Nephron progenitor cell (in vitro differentiated cells): ENCODE data around the gene IQGAP2.

Source experiments
- DNase-seq: peaks from one replicate; pipeline ENCODE4 v3.0.0; 2021
- H3K27ac Mint-ChIP-seq: 2 replicates; pipeline ENCODE4 v1.8.0; 2021; ENCODE audit warnings: mild to moderate bottlenecking, moderate library complexity, mixed read lengths
- H3K27me3 Mint-ChIP-seq: 2 replicates; pipeline ENCODE4 v1.8.0; 2021; ENCODE audit warnings: mild to moderate bottlenecking, low read depth, mixed read lengths; ENCODE audit not compliant: poor library complexity
- H3K36me3 Mint-ChIP-seq: 2 replicates; pipeline ENCODE4 v1.8.0; 2021; ENCODE audit warnings: low read depth, mixed read lengths
- H3K4me1 Mint-ChIP-seq: 2 replicates; pipeline ENCODE4 v1.8.0; 2021; ENCODE audit warnings: mixed read lengths
- H3K4me3 Mint-ChIP-seq: 2 replicates; pipeline ENCODE4 v1.8.0; 2021; ENCODE audit warnings: mild to moderate bottlenecking, moderate library complexity, mixed read lengths
- H3K9me3 Mint-ChIP-seq: 2 replicates; pipeline ENCODE4 v1.8.0; 2021; ENCODE audit warnings: mild to moderate bottlenecking, moderate library complexity, mixed read lengths
- TF ChIP-seq, protein P1 (sequence below): fragments of 200-600 bp; sonication (generic); IDR thresholded peaks from 2 replicates; pipeline ENCODE4 v1.5.0; 2021; ENCODE audit warnings: antibody characterized with exemption

Gene IQGAP2

DNA sequence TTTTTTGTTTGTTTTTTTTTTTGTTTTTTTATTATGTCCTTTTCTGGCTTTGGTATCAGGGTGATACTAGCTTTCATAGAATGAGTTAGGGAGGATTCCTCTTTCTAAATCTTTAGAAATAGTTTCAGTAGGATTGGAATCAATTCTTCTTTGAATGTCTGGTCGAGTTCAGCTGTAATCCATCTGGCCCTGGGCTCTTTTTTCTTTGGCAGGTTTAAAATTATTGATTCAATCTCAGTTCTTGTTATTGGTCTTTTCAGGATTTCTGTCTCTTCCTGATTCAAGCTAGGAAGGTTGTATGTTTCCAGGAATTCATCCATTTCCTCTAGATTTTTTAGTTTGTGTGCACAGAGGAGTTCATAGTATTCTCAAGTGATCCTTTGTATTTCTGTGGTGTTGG lies 34.9 kb downstream of the IQGAP2 start:
- no peaks in the 10 kb centered on the region for H3K27me3 Mint-ChIP-seq
- peaks cover 52% of the 10 kb centered on the region for H3K9me3 Mint-ChIP-seq
- H3K36me3 Mint-ChIP-seq: peaks cover 39% of the 10 kb centered on the region
- H3K4me1 Mint-ChIP-seq: peaks cover 8% of the 10 kb centered on the region
- TF ChIP-seq, protein P1, sequence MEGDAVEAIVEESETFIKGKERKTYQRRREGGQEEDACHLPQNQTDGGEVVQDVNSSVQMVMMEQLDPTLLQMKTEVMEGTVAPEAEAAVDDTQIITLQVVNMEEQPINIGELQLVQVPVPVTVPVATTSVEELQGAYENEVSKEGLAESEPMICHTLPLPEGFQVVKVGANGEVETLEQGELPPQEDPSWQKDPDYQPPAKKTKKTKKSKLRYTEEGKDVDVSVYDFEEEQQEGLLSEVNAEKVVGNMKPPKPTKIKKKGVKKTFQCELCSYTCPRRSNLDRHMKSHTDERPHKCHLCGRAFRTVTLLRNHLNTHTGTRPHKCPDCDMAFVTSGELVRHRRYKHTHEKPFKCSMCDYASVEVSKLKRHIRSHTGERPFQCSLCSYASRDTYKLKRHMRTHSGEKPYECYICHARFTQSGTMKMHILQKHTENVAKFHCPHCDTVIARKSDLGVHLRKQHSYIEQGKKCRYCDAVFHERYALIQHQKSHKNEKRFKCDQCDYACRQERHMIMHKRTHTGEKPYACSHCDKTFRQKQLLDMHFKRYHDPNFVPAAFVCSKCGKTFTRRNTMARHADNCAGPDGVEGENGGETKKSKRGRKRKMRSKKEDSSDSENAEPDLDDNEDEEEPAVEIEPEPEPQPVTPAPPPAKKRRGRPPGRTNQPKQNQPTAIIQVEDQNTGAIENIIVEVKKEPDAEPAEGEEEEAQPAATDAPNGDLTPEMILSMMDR: no peak
- H3K4me3 Mint-ChIP-seq: no peak overlapping the region
- H3K27ac Mint-ChIP-seq: no peak overlapping the region
- no peak for DNase-seq

DNA sequence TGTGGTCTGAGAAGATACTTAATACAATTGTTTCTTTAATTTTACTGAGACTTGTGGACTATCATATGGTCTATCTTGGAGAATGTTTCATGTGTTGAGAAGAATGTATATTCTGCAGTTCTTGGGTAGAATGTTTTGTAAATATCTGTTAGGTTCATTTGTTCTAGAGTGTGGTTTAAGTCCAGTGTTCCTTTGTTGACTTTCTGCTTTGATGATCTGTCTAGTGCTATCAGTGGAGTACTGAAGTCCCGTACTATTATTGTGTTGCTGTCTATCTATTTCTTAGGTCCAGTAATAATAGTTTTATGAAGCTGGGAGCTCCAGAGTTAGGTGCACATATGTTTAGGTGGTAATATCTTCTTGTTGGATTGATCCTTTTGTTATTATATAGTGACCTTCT lies 36.1 kb downstream of the IQGAP2 start:
- H3K9me3 Mint-ChIP-seq: peaks cover 52% of the 10 kb centered on the region
- H3K27ac Mint-ChIP-seq: no peak overlapping the region
- peaks cover 39% of the 10 kb centered on the region for H3K36me3 Mint-ChIP-seq
- H3K4me3 Mint-ChIP-seq: no peak overlapping the region
- TF ChIP-seq, protein P1: no peak
- H3K27me3 Mint-ChIP-seq: no peaks in the 10 kb centered on the region
- H3K4me1 Mint-ChIP-seq: no peaks in the 10 kb centered on the region
- DNase-seq: no peak

DNA sequence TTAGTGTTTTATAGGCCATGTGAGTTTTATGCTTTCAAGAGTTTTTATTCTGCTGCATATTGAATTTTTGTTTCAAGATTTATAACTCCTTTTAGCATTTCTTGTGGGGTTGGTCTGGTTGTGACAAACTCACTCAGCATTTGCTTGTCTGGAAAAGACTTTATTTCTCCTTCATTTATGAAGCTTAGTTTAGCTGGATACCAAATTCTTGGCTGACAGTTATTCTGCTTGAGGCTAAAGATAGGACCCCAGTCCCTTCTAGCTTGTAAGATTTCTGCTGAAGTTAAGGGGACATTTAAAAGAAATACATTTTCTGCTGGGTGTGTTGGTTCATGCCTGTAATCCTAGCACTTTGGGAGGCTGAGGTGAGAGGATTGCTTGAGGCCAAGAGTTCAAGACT lies 36.8 kb downstream of the IQGAP2 start:
- Mint-ChIP-seq H3K27ac (no peak overlapping the region), H3K9me3 (peaks cover 48% of the 10 kb centered on the region), H3K27me3 (no peaks in the 10 kb centered on the region), H3K4me1 (no peaks in the 10 kb centered on the region), H3K36me3 (peaks cover 39% of the 10 kb centered on the region), H3K4me3 (no peak overlapping the region)
- TF ChIP-seq, protein P1: no peak
- DNase-seq: no peak

DNA sequence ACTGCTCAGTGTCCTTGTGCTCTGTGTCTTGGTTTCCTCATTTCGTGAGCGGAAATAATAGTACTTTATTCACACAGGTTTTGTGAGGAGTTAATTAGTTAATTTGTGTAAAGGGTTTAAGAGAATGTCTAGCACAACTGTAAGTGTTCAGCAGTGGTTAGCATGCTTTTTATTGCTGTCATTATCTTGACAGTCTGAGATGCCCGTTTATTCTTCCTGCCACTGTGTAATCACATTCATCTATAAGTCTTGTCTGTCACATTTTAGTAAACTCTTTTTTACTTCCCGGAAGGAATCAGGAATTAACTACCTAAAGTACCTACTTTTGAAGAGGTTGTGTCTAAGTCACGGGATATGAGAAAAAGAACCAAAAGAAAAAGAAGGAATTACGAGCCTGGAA lies 38.0 kb downstream of the IQGAP2 start:
- Mint-ChIP-seq H3K9me3 (peaks cover 36% of the 10 kb centered on the region), H3K27me3 (no peaks in the 10 kb centered on the region), H3K36me3 (peaks cover 32% of the 10 kb centered on the region), H3K4me3 (no peak overlapping the region), H3K27ac (no peak overlapping the region), H3K4me1 (no peaks in the 10 kb centered on the region)
- no peak for DNase-seq
- TF ChIP-seq, protein P1: no peak

DNA sequence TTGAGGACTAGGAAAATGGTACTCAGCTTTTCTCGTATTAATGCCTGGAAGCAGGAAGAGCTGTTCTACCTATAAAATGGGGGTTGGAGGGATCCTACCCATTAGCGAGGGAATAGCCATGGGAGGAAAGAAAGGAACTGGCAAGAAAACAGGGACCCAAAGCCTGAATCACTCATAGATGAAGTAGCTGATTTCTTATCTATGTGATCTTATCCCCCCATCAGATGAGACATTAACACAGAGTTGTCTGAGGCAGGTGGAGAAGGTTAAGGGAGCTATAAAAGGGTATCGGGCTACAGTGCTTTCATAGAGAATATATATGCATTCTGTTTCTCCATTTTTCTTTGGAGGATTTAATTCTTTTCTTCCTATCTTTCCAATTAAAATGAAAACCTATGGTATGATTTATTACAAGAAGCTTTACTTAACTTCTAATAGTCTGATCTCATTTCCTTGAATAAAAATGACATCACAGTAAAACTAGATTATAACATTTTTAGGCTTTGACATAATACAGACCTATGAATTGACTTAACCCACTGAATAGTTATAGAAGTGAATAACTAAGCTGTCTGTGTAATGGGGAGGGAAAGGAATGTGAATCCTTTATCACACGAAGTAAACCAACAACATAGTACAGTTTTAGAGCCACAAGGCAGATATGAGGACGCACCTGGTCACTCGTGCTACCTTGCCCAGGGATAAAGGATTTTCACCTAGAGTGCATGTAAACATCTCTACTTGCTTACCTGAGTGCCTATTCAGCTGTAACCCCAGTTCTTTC lies 39.0 kb downstream of the IQGAP2 start:
- H3K4me3 Mint-ChIP-seq: no peak overlapping the region
- TF ChIP-seq, protein P1: no peak
- peaks cover 7% of the 10 kb centered on the region for H3K4me1 Mint-ChIP-seq
- no peaks in the 10 kb centered on the region for H3K27me3 Mint-ChIP-seq
- peaks cover 30% of the 10 kb centered on the region for H3K36me3 Mint-ChIP-seq
- no peak for DNase-seq
- peaks cover 32% of the 10 kb centered on the region for H3K9me3 Mint-ChIP-seq
- H3K27ac Mint-ChIP-seq: no peak overlapping the region
